ENCODE results near the gene PARP3.

PARP3 gene

DNA sequence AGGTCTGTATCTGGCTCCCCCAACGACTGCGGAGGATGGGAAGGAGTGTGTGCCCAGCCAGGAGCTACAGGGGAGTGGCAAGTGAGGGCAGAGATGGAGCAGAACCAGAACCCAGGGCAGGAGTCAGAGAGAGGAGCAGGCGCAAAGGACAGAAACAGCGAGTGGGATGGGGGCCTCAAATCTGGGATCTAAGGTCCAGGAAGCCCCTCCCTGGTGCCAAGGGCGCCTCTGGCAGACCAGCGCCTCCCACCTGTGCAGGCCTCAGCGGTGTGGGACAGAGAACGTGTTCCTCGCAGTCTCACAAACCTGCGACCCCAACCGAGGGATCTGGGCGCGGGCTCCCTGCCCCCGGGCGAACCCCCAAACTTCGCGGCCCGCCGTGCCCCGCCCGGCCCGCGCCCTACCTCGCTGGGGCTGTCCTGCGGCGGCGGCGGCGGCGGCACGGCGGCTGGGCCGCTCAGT lies 24.8 kb downstream of the PARP3 start:
- DNase-seq (ENCODE audit: low read depth in 2 of 2), result no peak

DNA sequence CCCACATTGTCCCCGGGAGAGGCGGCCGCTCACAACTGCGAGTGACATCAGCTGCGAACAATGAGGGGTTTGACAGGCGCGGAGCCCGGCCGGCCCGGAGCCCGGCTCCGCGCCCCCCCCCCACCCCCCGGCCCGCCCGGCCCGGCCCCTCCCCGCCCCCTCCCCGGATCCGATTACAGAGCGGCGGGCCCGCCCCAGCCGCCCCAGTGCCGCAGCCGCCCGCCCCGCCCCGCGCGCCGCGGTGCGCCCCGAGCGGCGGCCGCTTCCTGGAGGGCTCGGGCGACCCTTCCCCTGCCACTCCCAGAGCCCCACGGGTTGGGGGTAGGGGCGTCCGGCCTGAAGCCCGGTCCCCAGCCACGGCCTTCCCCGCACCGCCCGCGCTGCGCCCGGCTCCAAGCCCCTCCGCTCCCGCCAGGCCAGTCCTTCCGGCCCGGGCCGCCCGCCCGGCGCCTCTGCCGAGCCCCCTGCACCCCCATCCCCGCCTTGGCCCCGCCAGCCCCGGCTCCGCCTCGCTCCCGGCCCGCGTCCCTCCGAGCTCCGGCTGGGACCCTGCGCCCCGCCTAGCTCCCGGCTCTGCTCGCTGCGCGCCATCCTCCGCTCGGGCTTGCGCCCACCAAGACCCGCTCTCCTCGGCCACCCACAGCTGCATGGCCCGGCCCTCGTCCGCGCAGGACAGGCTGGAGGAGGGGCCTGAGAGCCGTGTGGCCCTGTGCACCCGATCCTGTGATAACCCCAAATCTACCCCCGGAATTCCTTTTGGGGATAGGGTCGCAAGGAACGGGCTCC lies 25.4 kb downstream of the PARP3 start, which contains the start of gene PCBP4:
Gene PCBP4, minus strand, starts transcription at position 71 of the 786 bp plus-strand sequence. CDS start 6,214 bp downstream, outside the sequence.
- no peak for DNase-seq (ENCODE audit: low read depth in 2 of 2)

GRCh38 chr3:51968170-51968775 lies 26.1 kb downstream of the PARP3 start:
- no peak for DNase-seq (ENCODE audit: low read depth in 2 of 2)

- no peak for DNase-seq (ENCODE audit: low read depth in 2 of 2)
Measured at GRCh38 chr3:51968883-51969678, 26.9 kb downstream of the PARP3 start.

DNA sequence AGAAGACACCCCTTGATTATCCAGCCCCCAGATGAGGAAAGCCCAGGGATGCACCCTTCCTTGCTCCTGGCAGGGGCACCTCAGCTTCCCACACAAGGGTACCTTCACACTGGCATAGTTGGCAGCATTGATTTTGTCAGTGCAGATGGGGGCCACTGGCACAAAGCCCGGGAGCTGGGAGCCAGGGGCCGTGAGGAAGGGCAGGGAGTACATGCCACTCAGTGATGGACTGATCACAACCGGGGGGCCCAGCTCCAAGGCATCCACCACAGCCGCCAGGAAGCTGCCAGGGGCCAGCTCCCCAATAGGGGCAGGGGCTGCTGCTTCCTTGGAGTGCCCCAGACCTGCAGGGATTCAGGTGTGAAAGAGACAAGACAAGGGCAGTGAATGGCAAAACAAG lies 27.7 kb downstream of the PARP3 start:
- no peak for DNase-seq (ENCODE audit: low read depth in 2 of 2)

GRCh38 chr3:51970606-51971300 lies 28.6 kb downstream of the PARP3 start:
- no peak for DNase-seq (ENCODE audit: low read depth in 2 of 2)

GRCh38 chr3:51971350-51971749 lies 29.2 kb downstream of the PARP3 start:
- DNase-seq (ENCODE audit: low read depth in 2 of 2), result no peak

- no peak for DNase-seq (ENCODE audit: low read depth in 2 of 2)
Measured at GRCh38 chr3:51974277-51974962, 32.3 kb downstream of the PARP3 start.

DNA sequence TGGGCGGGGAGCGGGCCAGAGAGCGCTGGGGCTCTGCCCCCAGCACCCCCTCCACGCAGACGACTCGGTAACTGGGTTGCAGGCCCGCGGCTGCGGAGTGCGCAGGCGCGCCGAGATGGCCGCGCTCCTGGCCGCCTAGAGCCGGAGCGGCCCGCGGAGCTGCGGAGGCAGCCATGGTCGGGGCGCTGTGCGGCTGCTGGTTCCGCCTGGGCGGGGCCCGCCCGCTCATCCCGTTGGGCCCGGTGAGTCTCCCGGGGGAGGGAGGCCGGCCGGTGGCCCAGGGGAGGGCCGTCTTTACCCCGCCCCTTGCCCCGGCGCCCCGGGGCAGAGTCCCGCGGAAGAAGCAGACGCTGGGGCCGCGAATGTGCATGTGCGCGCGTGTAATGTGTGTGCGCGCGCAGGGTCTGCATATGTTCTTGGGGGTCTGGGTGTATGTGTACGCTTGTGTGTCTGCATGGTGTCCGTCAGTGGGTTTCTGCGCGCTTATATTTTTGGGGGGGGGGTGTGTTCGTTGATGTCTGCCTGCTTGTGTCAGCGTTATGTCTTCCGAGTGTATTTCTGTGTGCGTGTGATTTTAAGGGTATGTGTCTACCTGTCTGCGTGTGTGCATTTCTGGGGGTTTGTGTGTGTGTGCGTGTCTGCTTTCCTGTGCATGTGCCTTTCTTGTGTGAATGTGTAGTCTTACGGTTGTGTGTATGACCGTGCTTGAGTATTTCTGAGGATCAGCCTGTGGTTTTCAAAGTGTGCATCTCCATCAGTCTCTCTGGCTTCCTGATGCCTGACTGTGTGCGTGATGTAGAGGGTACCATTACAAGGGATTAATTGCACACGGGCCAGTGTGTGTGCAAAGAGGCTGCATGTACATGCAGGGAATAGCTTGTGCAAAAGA lies 33.0 kb downstream of the PARP3 start, which contains the start of gene ABHD14A:
Gene ABHD14A, plus strand, starts transcription at position 102 of the 889 bp plus-strand sequence. Its CDS starts 72 bp downstream, at position 174.
- peak in 1 of 2 donors; percentile 46 for DNase-seq (ENCODE audit: low read depth in 2 of 2)

- no peak for DNase-seq (ENCODE audit: low read depth in 2 of 2)
Measured at GRCh38 chr3:51975852-51976549, 33.8 kb downstream of the PARP3 start.

DNA sequence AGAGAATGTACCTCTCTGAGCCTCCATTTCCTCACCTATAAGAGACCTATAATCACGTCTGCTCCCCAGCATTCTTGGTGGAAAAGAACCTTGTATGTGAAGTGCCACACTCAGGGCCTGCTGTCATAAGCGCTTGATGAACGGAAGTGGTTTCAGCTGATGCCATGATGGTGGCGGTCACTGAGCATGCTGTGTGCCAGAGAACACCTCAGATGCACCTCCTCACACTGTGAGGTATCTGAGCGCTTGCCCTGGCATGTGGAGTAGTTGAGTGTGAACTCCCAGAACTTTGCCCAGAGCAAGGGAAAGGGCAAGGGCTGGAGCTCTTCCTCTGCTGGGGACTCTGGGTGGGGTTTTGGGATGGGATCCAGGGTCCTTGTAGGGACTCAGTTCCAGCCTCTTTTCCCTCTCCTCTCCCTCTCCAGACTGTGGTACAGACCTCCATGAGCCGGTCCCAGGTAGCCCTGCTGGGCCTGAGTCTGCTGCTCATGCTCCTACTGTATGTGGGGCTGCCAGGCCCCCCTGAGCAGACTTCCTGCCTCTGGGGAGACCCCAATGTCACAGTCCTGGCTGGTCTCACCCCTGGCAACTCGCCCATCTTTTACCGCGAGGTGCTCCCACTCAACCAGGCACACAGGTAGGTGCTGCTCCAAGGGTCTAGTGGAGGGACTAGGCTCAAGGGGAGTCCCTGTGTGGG lies 35.4 kb downstream of the PARP3 start:
- no peak for DNase-seq (ENCODE audit: low read depth in 2 of 2)

DNA sequence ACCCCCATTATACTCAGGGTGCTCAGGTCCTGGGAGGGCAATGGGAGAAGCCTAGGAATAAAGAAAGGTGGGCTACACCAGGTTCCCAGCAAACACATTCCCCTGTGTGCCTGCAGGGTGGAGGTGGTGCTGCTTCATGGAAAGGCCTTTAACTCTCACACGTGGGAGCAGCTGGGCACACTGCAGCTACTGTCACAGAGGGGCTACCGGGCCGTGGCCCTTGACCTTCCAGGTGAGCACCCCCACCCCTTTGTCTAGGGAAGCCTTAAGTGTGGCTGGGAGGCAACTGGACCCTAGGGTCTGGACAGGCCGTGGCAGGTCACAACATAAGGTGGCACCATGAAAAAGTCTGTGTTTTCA lies 36.0 kb downstream of the PARP3 start:
- DNase-seq (ENCODE audit: low read depth in 2 of 2), result no peak

DNA sequence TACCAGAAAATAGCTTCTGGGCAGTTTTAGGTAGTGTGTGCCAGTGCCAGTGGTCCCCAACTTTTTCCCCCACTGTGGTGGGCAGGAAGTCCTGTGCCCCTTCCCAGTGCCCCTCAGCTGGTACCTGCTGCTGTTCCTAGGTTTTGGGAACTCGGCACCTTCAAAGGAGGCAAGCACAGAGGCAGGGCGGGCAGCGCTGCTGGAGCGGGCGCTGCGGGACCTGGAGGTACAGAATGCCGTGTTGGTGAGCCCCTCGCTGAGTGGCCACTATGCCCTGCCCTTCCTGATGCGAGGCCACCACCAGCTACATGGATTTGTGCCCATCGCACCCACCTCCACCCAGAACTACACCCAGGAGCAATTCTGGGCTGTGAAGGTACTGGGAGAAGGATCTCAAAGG lies 38.1 kb downstream of the PARP3 start:
- DNase-seq (ENCODE audit: low read depth in 2 of 2), result no peak

DNA sequence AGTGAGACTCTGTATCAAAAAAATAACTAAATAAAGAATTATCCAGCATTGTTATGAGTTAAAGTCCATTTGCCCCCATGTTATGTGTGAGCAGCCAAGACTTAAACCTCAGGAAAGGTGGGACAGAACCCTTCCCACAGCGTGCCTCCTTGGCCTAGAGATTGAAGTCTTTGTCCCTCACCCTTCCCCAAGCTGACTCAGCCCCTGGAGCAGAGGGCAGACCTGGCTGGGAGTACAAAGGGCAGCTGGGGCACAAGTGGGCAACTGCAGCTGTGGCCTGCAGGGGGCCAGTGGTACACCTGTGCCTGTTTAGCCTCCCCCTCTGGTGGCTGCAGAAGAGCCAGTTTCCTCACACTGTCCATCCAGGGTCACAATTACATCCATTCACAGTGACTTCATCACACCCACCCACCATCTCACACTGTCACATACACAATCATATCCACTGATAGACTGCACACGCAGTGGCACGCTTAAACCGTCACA lies 40.2 kb downstream of the PARP3 start:
- DNase-seq (ENCODE audit: low read depth in 2 of 2), result no peak

DNA sequence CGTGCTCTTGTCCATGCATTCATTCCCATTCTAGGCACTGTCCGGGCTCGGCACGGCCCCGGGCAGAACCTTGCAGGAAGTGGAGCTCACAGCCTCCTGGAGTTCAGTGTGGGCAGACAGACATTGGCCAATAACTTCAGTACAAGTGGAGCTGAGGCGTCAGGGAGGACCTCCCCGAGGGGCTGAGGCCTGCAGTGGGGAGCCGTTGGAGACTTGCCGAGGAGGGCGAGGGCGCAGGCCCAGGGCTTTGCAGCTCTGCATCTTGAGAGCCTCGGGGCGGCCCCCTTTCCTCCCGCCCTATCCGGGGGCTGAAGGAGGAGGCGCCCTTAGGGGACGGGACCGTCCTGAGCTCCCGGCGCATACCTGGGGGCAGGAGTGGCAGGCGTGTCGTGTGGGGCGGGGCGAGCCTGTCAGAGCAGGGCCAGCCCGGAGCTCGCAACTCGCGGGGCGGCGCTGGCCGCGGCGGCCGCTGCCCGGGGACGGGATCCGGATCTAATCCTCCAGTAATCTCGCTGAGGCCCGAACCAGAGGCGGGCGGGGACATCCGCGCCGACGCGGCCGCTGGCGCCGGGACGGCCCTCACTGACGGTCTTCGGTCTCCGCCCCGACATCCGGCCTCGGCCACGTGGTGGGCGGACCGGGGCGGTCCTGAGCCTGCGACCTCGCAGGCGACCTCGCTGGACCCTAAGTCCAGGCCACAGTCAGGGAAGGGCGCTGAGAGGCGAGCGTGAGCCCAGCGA lies 40.8 kb downstream of the PARP3 start, which contains the start of gene ACY1:
Gene ACY1, plus strand, starts transcription at position 698 of the 740 bp plus-strand sequence. CDS start 530 bp downstream, outside the sequence.
- DNase-seq (ENCODE audit: low read depth in 2 of 2), result peak; percentile 59 to 72

DNA sequence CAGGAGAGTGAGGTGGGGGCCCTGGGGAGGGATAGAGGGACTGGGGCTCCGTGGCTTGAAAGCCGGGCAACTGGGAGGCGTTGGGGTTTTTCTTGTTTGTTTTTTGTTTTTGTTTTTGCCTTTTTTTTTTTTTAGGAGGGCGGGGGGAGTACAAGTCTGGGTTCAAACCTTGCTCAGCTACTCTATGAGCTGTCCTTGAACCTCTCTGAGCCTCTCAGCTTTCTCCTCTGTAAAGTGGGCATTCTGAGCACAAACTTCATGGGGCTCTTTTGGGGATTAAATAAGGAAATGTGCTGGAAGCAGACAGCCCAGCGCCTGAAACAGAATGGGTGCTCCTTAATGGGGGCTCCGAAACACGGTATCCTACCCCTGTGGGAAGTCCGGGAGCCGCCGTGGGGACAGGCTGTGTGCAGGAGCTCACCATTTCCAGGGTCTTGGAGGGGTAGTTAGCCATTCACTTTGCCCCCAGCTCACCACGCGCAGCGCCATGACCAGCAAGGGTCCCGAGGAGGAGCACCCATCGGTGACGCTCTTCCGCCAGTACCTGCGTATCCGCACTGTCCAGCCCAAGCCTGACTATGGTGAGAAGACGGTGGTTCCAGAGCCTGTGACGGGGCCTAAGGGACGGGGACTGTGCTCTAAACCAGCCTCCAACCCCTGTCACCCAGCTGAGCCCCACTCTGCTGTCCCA lies 41.6 kb downstream of the PARP3 start:
- no peak for DNase-seq (ENCODE audit: low read depth in 2 of 2)

GRCh38 chr3:51984269-51984647 lies 42.1 kb downstream of the PARP3 start:
- DNase-seq (ENCODE audit: low read depth in 2 of 2), result no peak
